ENCODE data around the gene MACIR. TPM values are rescaled to one million over a fixed set of nuclear protein-coding genes. Genes with fewer than 3 reads are reported as not detected.
A peak's percentile ranks its signal among the peaks of the same experiment; 100 is the strongest.

MACIR gene
- total and polyA plus RNA-seq, 2 donors from 2014 or later, result 7.1 to 7.4 TPM

- H3K36me3 ChIP-seq (ENCODE audit: control insufficient read depth in 2 of 3, insufficient read depth in 3 of 3, low read length in 3 of 3), result no peaks in the 10 kb centered on the region
- no peaks in the 10 kb centered on the region for H3K4me1 ChIP-seq (ENCODE audit: control insufficient read depth in 2 of 3, insufficient read depth in 2 of 3, low read depth in 1 of 3, low read length in 3 of 3)
- TF ChIP-seq CTCF (IDR thresholded peaks at IDR 0.05; ENCODE audit: borderline replicate concordance, extremely low read depth, insufficient read depth), result no peak
- H3K9ac ChIP-seq (ENCODE audit: low read length in 3 of 3), result no peak overlapping the region
- no peak overlapping the region for H3K27ac ChIP-seq (ENCODE audit: low read depth in 2 of 2, low read length in 2 of 2)
- FAIRE-seq (no peak), DNase-seq (peak in 2 of 5 donors; percentile 11 to 14)
- intact Hi-C loops (cut with DNase I), result no loop called here
- no peaks in the 10 kb centered on the region for H3K9me3 ChIP-seq (ENCODE audit: control insufficient read depth in 2 of 3, insufficient read depth in 1 of 3, low read length in 3 of 3)
- no peak overlapping the region for H3K4me3 ChIP-seq (ENCODE audit: low read length in 3 of 3)
- no peaks in the 10 kb centered on the region for H3K27me3 ChIP-seq (ENCODE audit: control insufficient read depth, insufficient read depth, low read length)
Observed at GRCh38 chr5:103293099-103293498, 34.5 kb downstream of the MACIR start.

- H3K27me3 ChIP-seq (ENCODE audit: control insufficient read depth, insufficient read depth, low read length), result no peaks in the 10 kb centered on the region
- DNase-seq (no peak), FAIRE-seq (no peak)
- TF ChIP-seq CTCF (IDR thresholded peaks at IDR 0.05; ENCODE audit: borderline replicate concordance, extremely low read depth, insufficient read depth), result no peak
- H3K36me3 ChIP-seq (ENCODE audit: control insufficient read depth in 2 of 3, insufficient read depth in 3 of 3, low read length in 3 of 3), result no peaks in the 10 kb centered on the region
- H3K9ac ChIP-seq (ENCODE audit: low read length in 3 of 3), result no peak overlapping the region
- no peak overlapping the region for H3K4me3 ChIP-seq (ENCODE audit: low read length in 3 of 3)
- H3K27ac ChIP-seq (ENCODE audit: low read depth in 2 of 2, low read length in 2 of 2), result no peak overlapping the region
- H3K9me3 ChIP-seq (ENCODE audit: control insufficient read depth in 2 of 3, insufficient read depth in 1 of 3, low read length in 3 of 3), result no peaks in the 10 kb centered on the region
- H3K4me1 ChIP-seq (ENCODE audit: control insufficient read depth in 2 of 3, insufficient read depth in 2 of 3, low read depth in 1 of 3, low read length in 3 of 3), result no peaks in the 10 kb centered on the region
- intact Hi-C loops (cut with DNase I), result no loop called here
Observed at GRCh38 chr5:103293719-103294118, 35.2 kb downstream of the MACIR start.

DNA sequence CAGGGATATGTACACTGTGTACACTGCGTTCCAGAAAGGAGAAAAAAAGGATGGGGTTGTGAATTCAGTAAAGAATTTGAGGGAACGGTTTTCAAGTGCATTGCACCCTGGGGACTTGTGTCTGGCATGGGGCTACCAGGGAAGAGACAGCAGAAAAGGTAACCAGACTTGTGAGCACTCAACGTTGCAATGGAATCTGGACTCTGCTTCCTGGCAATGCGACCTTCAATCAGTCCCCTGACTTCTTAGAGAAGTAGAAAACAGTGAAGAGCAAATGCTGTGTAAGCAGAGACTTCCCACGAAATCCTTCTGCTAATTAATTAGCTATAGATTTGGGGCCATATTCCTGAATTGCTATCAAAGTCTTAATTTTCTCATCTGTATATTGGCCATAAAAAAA is 36.3 kb downstream of the MACIR start:
- no peak overlapping the region for H3K27ac ChIP-seq (ENCODE audit: low read depth in 2 of 2, low read length in 2 of 2)
- no peaks in the 10 kb centered on the region for H3K9me3 ChIP-seq (ENCODE audit: control insufficient read depth in 2 of 3, insufficient read depth in 1 of 3, low read length in 3 of 3)
- intact Hi-C loops (cut with DNase I), result no loop called here
- FAIRE-seq (no peak), DNase-seq (peak in 1 of 5 donors; percentile 7)
- no peaks in the 10 kb centered on the region for H3K4me1 ChIP-seq (ENCODE audit: control insufficient read depth in 2 of 3, insufficient read depth in 2 of 3, low read depth in 1 of 3, low read length in 3 of 3)
- no peak overlapping the region for H3K4me3 ChIP-seq (ENCODE audit: low read length in 3 of 3)
- no peak for TF ChIP-seq CTCF (IDR thresholded peaks at IDR 0.05; ENCODE audit: borderline replicate concordance, extremely low read depth, insufficient read depth)
- no peaks in the 10 kb centered on the region for H3K27me3 ChIP-seq (ENCODE audit: control insufficient read depth, insufficient read depth, low read length)
- H3K36me3 ChIP-seq (ENCODE audit: control insufficient read depth in 2 of 3, insufficient read depth in 3 of 3, low read length in 3 of 3), result no peaks in the 10 kb centered on the region
- H3K9ac ChIP-seq (ENCODE audit: low read length in 3 of 3), result no peak overlapping the region

GRCh38 chr5:103295424-103295823 is 36.9 kb downstream of the MACIR start:
- H3K4me1 ChIP-seq (ENCODE audit: control insufficient read depth in 2 of 3, insufficient read depth in 2 of 3, low read depth in 1 of 3, low read length in 3 of 3), result no peaks in the 10 kb centered on the region
- H3K9me3 ChIP-seq (ENCODE audit: control insufficient read depth in 2 of 3, insufficient read depth in 1 of 3, low read length in 3 of 3), result no peaks in the 10 kb centered on the region
- FAIRE-seq, result no peak
- H3K4me3 ChIP-seq (ENCODE audit: low read length in 3 of 3), result no peak overlapping the region
- no peak for DNase-seq
- intact Hi-C loops (cut with DNase I), result no loop called here
- H3K36me3 ChIP-seq (ENCODE audit: control insufficient read depth in 2 of 3, insufficient read depth in 3 of 3, low read length in 3 of 3), result no peaks in the 10 kb centered on the region
- H3K9ac ChIP-seq (ENCODE audit: low read length in 3 of 3), result no peak overlapping the region
- no peak overlapping the region for H3K27ac ChIP-seq (ENCODE audit: low read depth in 2 of 2, low read length in 2 of 2)
- no peaks in the 10 kb centered on the region for H3K27me3 ChIP-seq (ENCODE audit: control insufficient read depth, insufficient read depth, low read length)
- no peak for TF ChIP-seq CTCF (IDR thresholded peaks at IDR 0.05; ENCODE audit: borderline replicate concordance, extremely low read depth, insufficient read depth)
